ENCODE results near the gene WASF1.
A peak's percentile ranks its signal among the peaks of the same experiment; 100 is the strongest.

Gene WASF1

DNA sequence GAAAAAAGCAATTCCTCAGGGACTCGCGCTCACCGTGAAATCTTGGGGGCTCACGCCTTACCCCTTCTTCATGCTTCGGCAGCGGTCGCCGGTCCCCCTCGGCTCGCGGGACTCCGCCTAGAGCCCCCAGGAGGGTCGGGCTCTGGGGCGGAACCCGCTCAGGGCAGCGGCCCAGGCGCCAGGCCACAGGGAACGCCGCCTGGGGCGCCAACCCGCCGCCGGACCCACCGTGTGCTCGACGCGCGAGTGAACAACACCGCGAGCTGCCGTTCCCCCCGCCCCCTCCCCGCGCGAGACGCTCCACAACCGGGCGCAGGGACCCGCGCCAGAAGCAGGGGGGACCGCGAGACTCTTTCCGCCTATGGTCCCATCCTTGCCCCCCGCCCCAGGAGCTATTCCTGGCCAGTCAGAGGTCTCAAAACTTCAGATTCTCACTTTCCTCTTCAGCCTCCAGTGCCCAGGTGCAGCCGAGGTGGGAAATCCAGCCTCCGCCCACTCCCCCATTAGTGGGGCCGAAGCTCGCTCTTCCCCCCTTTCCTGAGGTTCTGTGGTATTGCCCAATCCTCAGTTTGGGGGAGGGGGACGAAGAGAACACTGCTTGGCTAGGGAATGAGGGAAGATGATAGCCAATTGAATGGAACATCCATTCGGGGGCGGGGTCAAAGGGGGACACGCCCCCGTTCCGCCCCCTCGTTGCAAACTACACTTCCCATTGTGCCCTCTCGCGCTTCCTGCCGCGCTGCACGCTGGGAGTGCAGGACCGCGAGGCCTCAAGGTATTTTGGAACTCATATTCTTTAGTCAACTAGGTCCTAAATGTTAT lies at the start of gene WASF1:
WASF1 (minus strand) TSS at position 265 of the 822 bp plus-strand sequence. CDS start 52,069 bp downstream, outside the sequence.
- DNase-seq, result peak; percentile 91 to 99 (median 94)
- intact Hi-C loops (cut with DNase I), result loop anchor here (5.0 kb wide), 2 partner anchors 213 to 487 kb away; partner anchors contain the start of genes AK9 and FIG4

DNA sequence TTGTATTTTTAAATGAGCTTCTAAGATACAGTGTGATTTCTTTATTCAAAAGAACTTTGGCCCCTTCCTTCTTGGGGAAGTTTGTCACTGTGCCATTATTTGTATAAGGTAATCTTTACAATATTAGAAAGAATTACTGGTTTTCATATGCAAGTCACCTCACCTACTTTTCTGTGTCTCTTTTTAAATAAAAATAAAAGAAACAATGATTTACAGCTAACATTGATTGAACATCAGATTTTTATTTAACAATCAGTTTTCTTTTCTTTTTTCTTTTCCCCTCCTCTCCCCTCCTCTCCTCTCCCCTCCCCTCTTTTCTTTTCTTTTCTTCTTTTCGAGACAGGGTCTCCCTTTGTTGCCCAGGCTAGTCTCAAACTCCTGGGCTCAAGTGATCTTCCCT lies 46.8 kb upstream of the WASF1 start:
- intact Hi-C loops (cut with DNase I), result no loop called here
- no peak for DNase-seq

DNA sequence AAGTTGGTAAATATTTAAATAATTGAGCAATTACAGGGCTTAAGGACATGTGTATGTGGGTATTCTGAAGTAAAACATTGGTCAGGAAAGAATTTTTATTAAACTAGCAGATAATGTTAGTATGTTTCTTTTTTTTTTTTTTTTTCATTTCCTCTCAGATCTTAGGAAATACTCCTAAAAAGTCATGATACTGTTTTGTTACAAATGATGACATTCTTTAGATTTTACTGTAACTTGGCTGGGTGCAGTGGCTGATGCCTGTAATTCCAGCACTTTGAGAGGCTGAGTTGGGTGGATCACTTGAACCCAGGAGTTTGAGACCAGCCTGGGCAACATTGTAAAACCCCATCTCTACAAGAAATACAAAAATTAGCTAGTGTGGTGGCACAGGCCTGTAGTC lies 42.3 kb upstream of the WASF1 start:
- intact Hi-C loops (cut with DNase I), result no loop called here
- DNase-seq, result no peak

DNA sequence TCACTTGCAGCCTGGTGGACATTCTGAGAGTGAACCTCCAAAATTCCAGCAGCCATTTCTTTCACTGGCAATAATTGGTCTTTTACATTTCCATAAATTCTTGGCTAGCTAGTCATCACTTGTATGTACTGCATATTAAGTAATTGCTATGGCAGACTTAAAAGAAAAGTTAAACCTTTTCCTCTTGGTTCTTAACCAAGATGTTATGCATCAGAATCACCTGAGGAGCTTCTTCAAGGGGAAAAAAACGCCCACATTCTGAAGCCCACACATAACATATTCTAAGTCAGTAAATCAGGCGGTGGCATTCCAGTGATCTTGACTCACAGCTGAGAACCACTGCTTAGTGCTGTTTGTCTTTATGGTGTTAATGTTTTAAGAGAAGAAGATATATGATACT lies 37.8 kb upstream of the WASF1 start:
- DNase-seq, result no peak
- intact Hi-C loops (cut with DNase I), result no loop called here

DNA sequence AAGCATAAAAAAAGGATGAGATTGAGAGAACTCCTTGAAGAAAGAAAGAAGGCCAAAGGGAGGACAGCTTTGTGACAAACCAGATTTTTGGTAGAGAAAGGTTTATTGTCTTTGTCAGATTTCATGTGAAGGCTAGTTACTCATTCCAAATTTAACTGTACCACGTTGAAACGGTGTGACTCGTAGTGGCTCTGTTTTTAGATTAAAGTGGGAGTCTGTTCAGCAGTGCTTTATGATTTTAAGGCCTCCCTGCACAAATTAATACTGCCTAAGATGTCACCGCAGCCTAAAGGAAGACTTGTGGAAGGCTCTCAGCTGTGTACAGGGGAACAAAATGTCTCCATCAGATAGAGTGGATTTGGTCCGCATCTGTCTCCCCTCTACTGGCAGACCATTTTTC lies 36.7 kb upstream of the WASF1 start:
- intact Hi-C loops (cut with DNase I), result no loop called here
- DNase-seq, result no peak

DNA sequence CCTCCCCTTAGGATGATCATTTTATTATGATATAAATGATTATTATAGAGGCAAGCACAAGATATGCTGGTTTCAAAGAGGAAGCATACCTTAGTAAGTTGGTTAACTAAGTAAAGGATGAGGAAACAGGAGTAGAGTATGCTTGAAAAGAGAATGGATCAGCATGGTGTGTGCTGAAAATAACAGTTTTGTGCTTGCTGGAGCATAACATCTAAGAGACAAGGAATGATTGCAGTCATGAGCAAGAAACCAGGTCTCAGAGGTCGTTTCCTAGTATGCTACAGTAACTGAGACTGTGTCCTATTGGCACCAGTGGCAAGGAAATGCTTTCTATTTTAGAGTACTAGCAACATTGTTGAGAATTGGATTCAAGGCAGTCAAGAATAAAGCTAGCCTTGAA lies 34.9 kb upstream of the WASF1 start:
- DNase-seq, result no peak
- intact Hi-C loops (cut with DNase I), result no loop called here

DNA sequence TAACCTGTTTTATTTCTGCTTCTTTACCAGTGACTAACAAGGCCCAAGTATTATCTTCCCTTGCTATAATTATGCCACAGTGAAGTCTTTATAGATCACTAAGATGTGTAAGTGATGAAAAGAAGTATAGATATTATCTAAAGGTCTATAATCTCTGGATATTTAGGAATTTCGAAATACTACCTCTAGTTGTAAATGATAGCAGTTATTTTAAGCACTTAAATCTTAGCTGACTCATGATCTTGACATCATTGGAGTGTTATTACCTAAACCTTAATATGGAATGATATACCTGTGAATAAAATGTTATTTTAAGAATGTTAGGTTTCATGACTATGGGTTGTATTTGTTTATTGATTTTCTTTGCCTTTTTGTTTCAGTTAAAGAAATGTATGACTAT lies 32.3 kb upstream of the WASF1 start:
- no peak for DNase-seq
- intact Hi-C loops (cut with DNase I), result no loop called here

DNA sequence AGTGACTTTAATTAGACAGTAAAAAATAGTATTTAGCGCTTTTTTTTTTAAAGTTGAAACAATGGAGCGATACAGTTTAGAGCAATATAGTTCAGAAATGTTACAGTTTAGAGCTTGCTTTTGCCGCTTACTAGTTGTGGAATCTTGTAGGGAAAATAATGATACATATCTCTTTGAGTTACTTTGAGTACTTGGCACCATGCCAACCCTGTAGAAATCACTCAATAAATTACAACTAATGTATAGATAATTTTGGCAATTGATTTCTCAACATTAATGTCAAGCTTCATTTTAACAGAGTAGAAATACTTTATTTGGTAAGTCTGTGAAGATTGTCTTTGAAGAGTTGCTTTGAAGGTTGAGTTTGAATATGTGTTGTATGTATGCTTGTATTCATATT lies 28.2 kb upstream of the WASF1 start:
- intact Hi-C loops (cut with DNase I), result no loop called here
- DNase-seq, result no peak

DNA sequence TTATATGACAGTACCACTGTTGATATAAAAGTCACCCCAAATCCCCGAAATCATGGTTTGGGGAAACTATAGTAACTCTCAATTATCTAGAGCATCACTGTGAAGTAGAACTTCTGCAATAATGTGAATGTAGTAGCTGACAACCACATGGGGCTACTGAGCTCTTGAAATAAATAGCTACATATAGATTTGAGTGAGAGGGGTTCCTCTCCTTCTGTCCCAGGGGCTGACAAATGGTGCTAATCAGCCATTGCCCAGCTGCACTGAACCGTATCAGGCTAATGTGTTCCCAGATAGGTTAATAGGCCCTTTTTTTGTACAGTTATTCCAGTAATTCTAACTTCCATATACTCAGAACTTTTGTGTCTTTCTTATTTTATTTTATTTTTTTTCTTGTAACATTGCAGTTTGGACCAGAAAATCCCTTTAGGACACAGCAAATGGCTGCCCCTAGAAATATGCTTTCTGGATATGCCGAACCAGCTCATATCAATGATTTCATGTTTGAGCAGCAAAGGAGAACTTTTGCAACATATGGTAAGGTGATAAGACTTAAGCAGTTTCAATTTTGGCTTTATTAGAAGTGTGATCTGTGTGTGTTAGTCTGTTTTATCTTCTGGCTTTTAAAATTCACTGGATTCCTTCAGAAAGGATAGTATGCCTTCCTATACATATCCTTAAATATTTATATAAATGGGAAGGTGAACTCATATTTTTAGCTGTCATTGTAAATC lies 21.8 kb upstream of the WASF1 start:
- no peak for DNase-seq
- intact Hi-C loops (cut with DNase I), result no loop called here

DNA sequence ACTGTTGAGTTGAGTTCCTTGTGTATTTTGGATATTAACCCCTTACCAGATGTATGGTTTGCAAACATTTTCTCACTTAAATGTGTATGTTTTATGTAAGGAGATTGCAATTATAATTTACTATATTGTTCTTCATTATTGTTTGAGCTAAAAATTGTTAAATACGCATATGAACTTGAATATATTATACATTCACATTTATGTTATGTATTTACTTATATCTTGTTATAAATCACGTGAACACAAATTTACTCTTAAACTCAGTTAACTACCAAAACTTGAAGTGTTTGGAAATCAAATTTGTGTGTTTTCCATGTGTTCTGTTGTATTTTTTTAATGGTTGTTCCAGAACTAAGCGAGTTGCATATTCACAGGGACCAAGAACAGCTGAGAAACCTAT lies 19.1 kb upstream of the WASF1 start:
- no peak for DNase-seq
- intact Hi-C loops (cut with DNase I), result no loop called here

DNA sequence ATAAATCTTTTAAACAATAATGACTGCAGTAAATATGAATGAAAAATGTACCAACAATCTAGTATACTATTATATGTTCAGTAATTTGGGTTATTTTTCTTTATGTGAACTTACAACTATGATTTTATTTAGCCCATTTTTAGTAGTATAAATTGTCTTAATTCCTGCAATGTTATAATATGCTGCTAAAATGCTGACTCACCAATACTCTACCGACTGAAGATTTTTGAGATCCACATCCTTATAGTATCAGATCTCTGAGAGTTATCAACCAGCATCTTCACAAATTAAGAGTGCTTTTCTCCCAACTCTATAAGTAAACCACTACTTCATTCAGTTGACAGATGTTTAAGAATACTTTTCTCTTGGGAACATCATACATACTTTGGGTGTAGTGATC lies 17.4 kb upstream of the WASF1 start:
- no peak for DNase-seq
- intact Hi-C loops (cut with DNase I), result no loop called here

DNA sequence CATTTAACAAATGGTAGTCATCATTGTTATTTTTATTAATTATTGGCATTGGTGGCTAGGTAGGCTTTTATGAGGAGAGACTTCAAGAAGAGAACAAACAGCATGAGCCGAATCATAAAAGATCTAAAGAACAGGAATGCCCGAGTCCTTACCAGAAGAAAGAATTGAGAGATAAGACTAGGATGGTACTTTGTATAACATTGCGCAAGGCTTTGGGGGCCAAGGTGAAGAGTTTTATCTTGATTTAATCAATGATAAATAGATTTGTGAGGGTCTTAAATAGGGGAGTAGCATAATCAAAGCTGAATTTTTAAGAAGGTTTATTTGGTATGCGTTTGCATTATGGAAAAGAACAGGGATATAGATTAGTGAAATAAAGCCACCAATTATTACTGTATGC lies 16.2 kb upstream of the WASF1 start:
- no peak for DNase-seq
- intact Hi-C loops (cut with DNase I), result no loop called here

DNA sequence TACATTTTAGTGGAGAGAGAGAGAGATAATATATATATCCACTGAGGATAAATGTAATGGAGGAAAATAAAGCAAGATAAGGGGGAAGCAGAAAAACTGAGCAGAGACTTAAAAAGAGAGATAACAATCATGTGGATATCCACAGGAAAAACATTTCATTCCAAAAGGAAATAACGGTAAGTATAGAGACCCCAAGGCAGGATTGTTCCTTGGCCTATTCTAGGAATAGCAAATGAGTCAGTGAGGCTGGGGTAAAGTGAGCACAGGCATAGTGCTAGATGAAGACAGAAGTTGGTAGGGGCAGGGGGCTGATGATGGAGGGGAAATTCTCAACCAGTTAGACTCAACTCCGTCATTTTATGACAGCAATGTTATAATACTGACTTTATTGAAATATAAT lies 12.0 kb upstream of the WASF1 start:
- intact Hi-C loops (cut with DNase I), result no loop called here
- DNase-seq, result no peak

DNA sequence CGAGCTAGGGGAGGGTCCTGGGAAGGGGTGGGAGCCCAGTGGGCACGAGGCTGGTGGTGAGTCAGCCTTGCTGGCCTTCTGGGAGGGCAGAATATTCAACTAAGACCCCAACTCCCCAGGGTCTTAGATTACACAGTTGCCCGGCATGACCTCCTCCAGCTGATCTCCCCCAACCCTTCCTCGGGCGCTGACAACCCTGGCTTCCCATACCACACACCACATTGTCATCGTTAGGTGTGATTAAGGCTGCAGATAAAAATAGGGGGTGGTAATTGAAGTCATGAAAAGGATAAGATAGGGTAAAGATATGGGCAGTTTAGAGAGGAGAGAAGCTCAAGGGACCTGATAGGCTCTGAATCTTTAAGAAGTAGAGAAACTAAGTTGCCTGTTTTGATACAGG lies 11.3 kb upstream of the WASF1 start:
- intact Hi-C loops (cut with DNase I), result no loop called here

DNA sequence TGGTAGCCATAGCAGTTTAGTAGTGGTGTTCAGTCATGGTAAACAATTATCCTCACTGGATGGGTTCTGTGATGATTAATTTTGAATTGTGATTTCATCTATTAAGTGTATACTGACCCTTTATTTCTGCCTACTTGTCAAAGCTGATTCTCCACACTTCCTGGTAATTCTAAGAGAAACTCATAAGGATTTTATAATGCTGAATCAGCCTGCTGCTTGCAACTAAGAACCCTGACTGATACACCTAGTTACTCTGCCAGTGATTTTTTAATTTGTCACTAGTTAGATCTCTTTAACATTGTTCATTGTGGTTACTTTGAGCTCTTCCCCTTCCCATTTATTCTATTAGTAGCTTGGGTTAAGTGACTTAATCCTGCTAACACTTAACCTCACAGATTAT lies 9.3 kb upstream of the WASF1 start:
- no peak for DNase-seq
- intact Hi-C loops (cut with DNase I), result no loop called here

More for the DNA sequence above, 11.3 kb upstream of the WASF1 start:
- peak in 1 of 10 donors; percentile 18 for DNase-seq

DNA sequence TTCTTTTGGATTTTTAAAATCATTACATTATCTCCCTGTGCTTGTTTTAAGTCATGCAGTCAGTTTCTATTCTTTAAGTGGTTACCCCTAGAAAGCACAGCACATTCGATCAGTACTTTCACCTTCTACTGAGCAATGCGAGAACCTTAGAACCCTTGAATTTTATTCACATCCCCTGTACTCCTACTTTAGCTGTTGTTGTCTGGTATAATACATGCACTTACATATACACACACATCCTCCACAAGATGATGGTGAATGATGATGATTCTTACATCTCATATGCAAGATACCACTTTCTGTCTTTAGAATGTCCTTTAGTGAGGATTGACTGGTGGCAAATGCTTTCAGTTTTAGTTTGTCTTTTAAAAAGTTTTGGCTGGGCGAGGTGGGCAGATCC lies 6.4 kb upstream of the WASF1 start:
- intact Hi-C loops (cut with DNase I), result no loop called here
- DNase-seq, result no peak

DNA sequence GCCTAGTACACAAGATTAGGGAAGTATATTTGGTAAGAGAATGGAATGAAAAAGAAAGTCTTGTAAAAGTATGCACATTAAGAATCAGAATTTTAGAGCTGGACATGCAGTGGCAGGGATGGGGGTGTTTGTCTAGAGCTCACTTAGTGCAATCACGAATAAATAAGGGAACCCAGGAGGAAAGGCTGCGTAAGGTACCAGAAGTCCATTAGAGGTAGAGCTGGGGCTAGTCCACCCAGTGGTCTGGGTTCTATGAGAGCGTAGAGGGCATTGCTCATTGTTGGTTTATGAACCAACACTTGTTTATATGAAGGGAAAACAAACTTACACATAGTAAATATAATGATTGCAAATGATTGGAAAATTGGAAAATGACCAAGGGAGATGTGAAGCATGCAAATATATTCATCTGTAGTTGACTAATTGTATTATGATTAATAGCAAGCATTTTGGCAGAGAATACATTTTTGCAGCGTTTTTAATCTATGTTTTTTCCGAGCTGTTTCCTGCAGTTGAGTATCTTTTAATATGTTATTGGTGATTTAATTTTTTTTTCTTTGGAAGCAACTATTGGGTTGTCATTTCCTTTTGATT lies 3.9 kb upstream of the WASF1 start:
- intact Hi-C loops (cut with DNase I), result no loop called here

DNA sequence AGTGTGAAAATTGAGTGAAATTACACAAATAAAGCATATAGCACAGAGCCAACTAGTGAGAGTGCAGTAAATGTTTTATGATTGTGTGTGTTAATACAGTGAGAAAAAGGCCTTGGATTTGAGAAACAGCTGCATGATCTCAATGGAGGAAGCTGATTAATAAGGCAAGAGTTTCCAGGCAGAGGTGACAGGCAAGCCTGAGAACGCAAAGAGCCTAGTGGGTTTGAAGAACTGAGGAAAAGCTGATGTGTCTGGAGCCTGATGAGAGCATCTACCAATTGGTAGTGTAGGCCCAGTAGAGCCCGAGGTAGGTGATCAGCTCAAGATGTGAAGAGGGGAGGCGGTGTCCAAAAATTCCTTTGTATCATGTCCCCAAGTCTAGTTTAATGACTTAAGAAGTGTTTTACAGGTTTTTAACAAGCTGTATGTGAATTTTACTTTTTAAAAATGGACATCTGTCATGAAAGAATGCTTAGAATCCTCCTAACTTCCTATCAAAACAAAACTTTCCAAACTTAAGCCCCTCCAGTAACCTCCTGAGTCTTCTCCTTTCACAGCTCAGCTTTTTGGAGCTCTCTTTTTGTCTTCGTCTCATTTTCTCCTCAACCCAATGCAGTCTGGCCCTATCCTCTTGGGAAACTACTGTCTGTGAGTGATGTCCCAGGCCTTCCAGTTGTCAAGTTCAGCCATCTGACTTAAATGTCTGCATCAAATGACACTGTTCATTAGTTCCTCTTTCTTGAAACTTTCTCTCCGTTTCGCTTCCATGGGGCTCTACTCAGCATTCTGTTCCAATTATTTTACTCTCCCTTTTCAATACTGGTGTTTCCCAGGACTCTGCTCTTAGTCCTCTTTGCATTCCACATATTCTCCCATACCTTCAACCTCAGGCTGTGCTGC lies 1.9 kb upstream of the WASF1 start:
- DNase-seq, result no peak
- intact Hi-C loops (cut with DNase I), result no loop called here

More for the DNA sequence above, 3.9 kb upstream of the WASF1 start:
- no peak for DNase-seq

DNA sequence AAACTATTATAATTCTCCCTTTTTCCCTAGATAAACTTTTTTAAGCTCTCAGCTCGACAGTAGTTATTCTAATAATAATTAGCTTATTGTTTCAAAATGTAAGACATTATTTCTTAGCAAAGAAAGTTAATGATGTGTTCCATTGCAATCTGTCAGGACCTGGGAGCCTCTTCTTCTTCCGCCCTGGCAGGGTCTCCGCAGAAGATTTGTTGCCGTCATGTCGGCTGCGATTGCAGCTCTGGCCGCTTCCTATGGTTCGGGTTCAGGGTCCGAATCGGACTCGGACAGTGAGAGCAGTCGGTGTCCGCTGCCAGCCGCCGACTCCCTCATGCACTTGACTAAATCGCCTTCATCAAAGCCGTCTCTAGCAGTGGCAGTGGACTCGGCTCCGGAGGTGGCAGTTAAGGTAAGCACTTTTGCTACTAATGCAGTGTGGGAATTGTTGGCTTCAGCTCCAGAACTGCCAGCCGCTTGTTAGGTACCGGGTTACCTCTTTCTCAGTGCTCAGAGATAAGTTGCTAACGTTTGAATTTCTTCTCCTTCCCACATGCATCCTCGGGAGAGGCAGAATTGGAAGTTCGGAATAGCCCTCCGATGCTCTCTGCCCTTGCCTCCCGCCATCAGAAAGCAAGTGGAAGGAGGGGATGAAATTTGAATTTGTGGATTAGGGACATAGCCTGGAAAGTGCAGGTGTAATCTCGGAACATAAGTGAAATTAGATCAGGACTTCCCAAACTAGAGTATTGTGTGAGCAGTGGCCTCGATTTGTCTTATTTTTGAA lies 948 bp upstream of the WASF1 start, which contains the start of gene CDC40:
CDC40 (plus strand) TSS at position 200 of the 781 bp plus-strand sequence; CDS start at position 218, 18 bp downstream.
- intact Hi-C loops (cut with DNase I), result no loop called here
- DNase-seq, result peak; percentile 51 to 93 (median 62)

Data from posterior cingulate gyrus (tissue), 11 donors.